H9 (cell line): ENCODE measurements around the gene WSCD2. TPM values are rescaled to one million over a fixed set of nuclear protein-coding genes. Genes with fewer than 3 reads are reported as not detected.

Source experiments
- DNase-seq: peaks from one replicate; pipeline ENCODE4 v3.0.0-alpha.2; 2017
- H2AFZ ChIP-seq: one replicate; pipeline ENCODE4 v1.6.1; 2013; ENCODE audit warnings: mild to moderate bottlenecking, low read length, control low read depth, moderate library complexity
- H2AK5ac ChIP-seq: 2 replicates; pipeline ENCODE4 v1.6.1; 2013; ENCODE audit warnings: low read length, control low read depth, mixed read lengths; ENCODE audit not compliant: insufficient read length
- H2BK120ac ChIP-seq: one replicate; pipeline ENCODE4 v1.6.1; 2013; ENCODE audit warnings: low read depth, mild to moderate bottlenecking, low read length, control low read depth, inconsistent platforms; ENCODE audit not compliant: poor library complexity, severe bottlenecking
- H2BK12ac ChIP-seq: 2 replicates; pipeline ENCODE4 v1.6.1; 2013; ENCODE audit warnings: low read length, control low read depth, mixed read lengths, low read depth; ENCODE audit not compliant: insufficient read length
- H2BK15ac ChIP-seq: 2 replicates; pipeline ENCODE4 v1.6.1; 2013; ENCODE audit warnings: low read depth, low read length, control low read depth
- H2BK20ac ChIP-seq: one replicate; pipeline ENCODE4 v1.6.1; 2013; ENCODE audit warnings: low read depth, mild to moderate bottlenecking, low read length, control low read depth, inconsistent platforms; ENCODE audit not compliant: poor library complexity, severe bottlenecking
- H2BK5ac ChIP-seq: 2 replicates; pipeline ENCODE4 v1.6.1; 2013; ENCODE audit warnings: low read length, control low read depth, mixed read lengths; ENCODE audit not compliant: insufficient read length
- H3K14ac ChIP-seq: 2 replicates; pipeline ENCODE4 v1.6.1; 2013; ENCODE audit warnings: low read length, control low read depth; ENCODE audit not compliant: insufficient read depth
- H3K18ac ChIP-seq: 2 replicates; pipeline ENCODE4 v1.6.1; 2013; ENCODE audit warnings: low read depth, mild to moderate bottlenecking, mixed read lengths, low read length, control low read depth; ENCODE audit not compliant: insufficient read length
- H3K23ac ChIP-seq: 2 replicates; pipeline ENCODE4 v1.6.1; 2013; ENCODE audit warnings: low read length, control low read depth, mixed read lengths, low read depth; ENCODE audit not compliant: insufficient read length
- H3K23me2 ChIP-seq: 2 replicates; pipeline ENCODE4 v1.6.1; 2013; ENCODE audit warnings: low read depth, mild to moderate bottlenecking, mixed read lengths, low read length, control low read depth; ENCODE audit not compliant: insufficient read length, poor library complexity, severe bottlenecking
- H3K27ac ChIP-seq: 2 replicates; pipeline ENCODE4 v1.5.1; 2013; ENCODE audit warnings: low read length, control low read depth, mixed read lengths, low read depth; ENCODE audit not compliant: insufficient read length
- H3K27me3 ChIP-seq: 2 replicates; pipeline ENCODE4 v1.6.1; 2013; ENCODE audit warnings: low read length, control low read depth, inconsistent platforms; ENCODE audit not compliant: insufficient read depth
- H3K4ac ChIP-seq: 2 replicates; pipeline ENCODE4 v1.6.1; 2013; ENCODE audit warnings: low read depth, mild to moderate bottlenecking, control low read depth, inconsistent platforms, low read length, moderate library complexity
- H3K4me1 ChIP-seq: 2 replicates; pipeline ENCODE4 v1.6.1; 2013; ENCODE audit warnings: low read length, control low read depth, inconsistent platforms; ENCODE audit not compliant: insufficient read depth
- H3K4me2 ChIP-seq: 2 replicates; pipeline ENCODE4 v1.6.1; 2013; ENCODE audit warnings: low read length, control low read depth, mixed read lengths; ENCODE audit not compliant: insufficient read length, insufficient read depth
- H3K56ac ChIP-seq: 2 replicates; pipeline ENCODE4 v1.6.1; 2013; ENCODE audit warnings: low read depth, mild to moderate bottlenecking, mixed read lengths, low read length, control low read depth; ENCODE audit not compliant: insufficient read length
- H3K79me1 ChIP-seq: 2 replicates; pipeline ENCODE4 v1.6.1; 2013; ENCODE audit warnings: low read depth, mild to moderate bottlenecking, moderate library complexity, low read length, control low read depth, inconsistent platforms; ENCODE audit not compliant: insufficient read depth, poor library complexity, severe bottlenecking
- H3K79me2 ChIP-seq: 2 replicates; pipeline ENCODE4 v1.6.1; 2013; ENCODE audit warnings: low read length, control low read depth, inconsistent platforms; ENCODE audit not compliant: insufficient read depth
- H3K9ac ChIP-seq: 2 replicates; pipeline ENCODE4 v1.6.1; 2013; ENCODE audit warnings: low read length, control low read depth, mixed read lengths; ENCODE audit not compliant: insufficient read length; ENCODE audit errors: extremely low read depth
- H3K9me3 ChIP-seq: one replicate; pipeline ENCODE4 v1.6.1; 2013; ENCODE audit warnings: low read depth, low read length, inconsistent platforms; ENCODE audit not compliant: control insufficient read depth
- H3T11ph ChIP-seq: one replicate; pipeline ENCODE4 v1.6.1; 2013; ENCODE audit warnings: mild to moderate bottlenecking, low read length, control low read depth, inconsistent platforms
- H4K20me1 ChIP-seq: one replicate; pipeline ENCODE4 v1.6.1; 2013; ENCODE audit not compliant: control insufficient read depth, insufficient read length, insufficient read depth
- H4K5ac ChIP-seq: 2 replicates; pipeline ENCODE4 v1.6.1; 2013; ENCODE audit warnings: low read depth, mild to moderate bottlenecking, mixed read lengths, low read length, control low read depth; ENCODE audit not compliant: insufficient read length
- H4K8ac ChIP-seq: replicated peaks from 2 replicates; pipeline ENCODE4 v1.6.1; 2013; ENCODE audit warnings: low read length, control low read depth, mixed read lengths, low read depth; ENCODE audit not compliant: insufficient read length
- H4K91ac ChIP-seq: 2 replicates; pipeline ENCODE4 v1.6.1; 2013; ENCODE audit warnings: low read depth, mild to moderate bottlenecking, moderate library complexity, mixed read lengths, low read length, control low read depth; ENCODE audit not compliant: insufficient read length
- H3K27ac Mint-ChIP-seq, 3 experiments: 2 replicates in 2 of 3; 3 replicates in 1 of 3; pipeline ENCODE4 v1.8.0; 2020 to 2021; ENCODE audit warnings: mixed read lengths in 3 of 3, mild to moderate bottlenecking in 1 of 3, moderate library complexity in 1 of 3
- H3K27me3 Mint-ChIP-seq: 2 replicates; pipeline ENCODE4 v1.8.0; 2021; ENCODE audit warnings: low read depth, mild to moderate bottlenecking, moderate library complexity, mixed read lengths
- H3K36me3 Mint-ChIP-seq, 3 experiments: 2 replicates in 2 of 3; 3 replicates in 1 of 3; pipeline ENCODE4 v1.8.0; 2020 to 2021; ENCODE audit warnings: low read depth in 3 of 3, mixed read lengths in 3 of 3; ENCODE audit not compliant: insufficient read depth in 1 of 3
- H3K4me1 Mint-ChIP-seq, 2 experiments: 2 replicates each; pipeline ENCODE4 v1.8.0; 2020; ENCODE audit warnings: mixed read lengths in 2 of 2
- H3K4me3 Mint-ChIP-seq, 2 experiments: 2 replicates in 1 of 2; 3 replicates in 1 of 2; pipeline ENCODE4 v1.8.0; 2020 to 2021; ENCODE audit warnings: mild to moderate bottlenecking in 2 of 2, mixed read lengths in 2 of 2, moderate library complexity in 1 of 2
- H3K9me3 Mint-ChIP-seq, 2 experiments: 2 replicates in 1 of 2; 3 replicates in 1 of 2; pipeline ENCODE4 v1.8.0; 2020; ENCODE audit warnings: mild to moderate bottlenecking in 2 of 2, mixed read lengths in 2 of 2, moderate library complexity in 1 of 2
- CTCF ChIP-seq: fragments of 200-600 bp; sonication (generic); conservative IDR thresholded peaks from 3 replicates; pipeline ENCODE4 v1.8.0; 2021; ENCODE audit warnings: antibody characterized with exemption, mild to moderate bottlenecking
- WGBS: extraction: QIAGEN DNeasy Blood & Tissue Kit; methylation state at CpG from one replicate; pipeline ENCODE4 v1.1.7; 2013; ENCODE audit warnings: missing lambda C conversion rate, low lambda C conversion rate, mixed read lengths; ENCODE audit not compliant: insufficient read length; ENCODE audit errors: extremely low coverage; 5-methylcytosine and 5-hydroxymethylcytosine counted together
- total RNA-seq: library from RNA; stranded (reverse); gene quantifications from 2 replicates; pipeline ENCODE4 v1.2.1, GENCODE V29; 2021

The WSCD2 gene
- total RNA-seq, 1 experiment from 2014 or later: 0.92 TPM

- TF ChIP-seq CTCF: no peak
- H3K27ac Mint-ChIP-seq: peak overlapping the region in 1 of 3 experiments; percentile 94; a peak in 2 of 7 replicates
- peaks cover 0 to 4% (median 0%) of the 10 kb centered on the region in 3 experiments; a peak in 2 of 7 replicates for H3K36me3 Mint-ChIP-seq
These were observed 11.4 kb downstream of the WSCD2 start for GRCh38 chr12:108140501-108140900.

More at GRCh38 chr12:108140501-108140900, 11.4 kb downstream of the WSCD2 start:
- Histone ChIP-seq H4K8ac (no peak overlapping the region), H3K23ac (no peak overlapping the region), H3K9ac (no peak overlapping the region), H2AFZ (no peak overlapping the region), H3K27ac (no peak overlapping the region), H2BK12ac (no peak overlapping the region), H3K56ac (no peak overlapping the region), H3T11ph (no peak overlapping the region), H3K4ac (no peak overlapping the region), H3K27me3 (no peaks in the 10 kb centered on the region; the same call in 1 of the 2 replicates), H2BK20ac (no peak overlapping the region), H2BK120ac (no peak overlapping the region), H2BK5ac (no peak overlapping the region), H3K4me1 (no peaks in the 10 kb centered on the region), H3K23me2 (no peaks in the 10 kb centered on the region), H3K4me2 (no peak overlapping the region), H4K20me1 (no peaks in the 10 kb centered on the region), H3K18ac (no peak overlapping the region), H2BK15ac (no peak overlapping the region), H3K79me1 (no peaks in the 10 kb centered on the region), H3K14ac (no peak overlapping the region), H3K79me2 (no peaks in the 10 kb centered on the region), H4K5ac (no peak overlapping the region), H4K91ac (no peak overlapping the region), H2AK5ac (no peak overlapping the region), H3K9me3 (no peaks in the 10 kb centered on the region)
- H3K4me3 Mint-ChIP-seq: no peak overlapping the region
- no peaks in the 10 kb centered on the region for H3K9me3 Mint-ChIP-seq
- DNase-seq: no peak
- WGBS: no CpG with 5 or more reads among the region's 5 CpGs
- peaks cover 48 to 58% of the 10 kb centered on the region in 2 experiments for H3K4me1 Mint-ChIP-seq
- H3K27me3 Mint-ChIP-seq: no peaks in the 10 kb centered on the region; the same call in none of the 2 replicates
